HG03280 (cell line): Measurements from ENCODE around the gene NMD3.

Source experiments
- ATAC-seq: cut with Tn5 transposase; IDR thresholded peaks from one replicate; pipeline ENCODE4 v1.9.1; 2021; ENCODE audit warnings: mild to moderate bottlenecking, moderate library complexity; ENCODE audit not compliant: unreplicated experiment

NMD3 gene

GRCh38 chr3:161230621-161231171 lies 9.6 kb downstream of the NMD3 start:
- no peak for ATAC-seq

GRCh38 chr3:161231861-161232260 lies 10.8 kb downstream of the NMD3 start:
- no peak for ATAC-seq

GRCh38 chr3:161233557-161233956 lies 12.4 kb downstream of the NMD3 start:
- no peak for ATAC-seq

GRCh38 chr3:161236240-161236639 lies 15.1 kb downstream of the NMD3 start:
- no peak for ATAC-seq

DNA sequence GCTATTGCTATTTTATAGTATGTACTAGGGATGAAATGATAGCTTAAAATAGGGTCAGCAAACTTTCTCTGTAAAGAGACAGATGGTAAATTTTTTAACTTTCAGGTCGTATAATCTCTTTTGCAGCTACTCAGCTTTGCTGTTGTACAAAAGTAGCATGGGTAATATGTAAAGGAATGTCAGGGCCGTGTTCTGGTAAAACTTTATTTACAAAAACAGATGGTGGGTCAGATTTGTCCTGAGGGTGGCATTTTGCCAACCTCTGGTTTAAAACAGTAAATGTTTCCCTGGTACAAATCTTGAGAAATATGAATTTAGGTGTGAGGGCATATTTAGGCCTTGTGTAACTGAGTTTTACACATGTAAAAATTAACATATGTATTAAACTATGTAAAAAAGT lies 18.6 kb downstream of the NMD3 start:
- no peak for ATAC-seq

- no peak for ATAC-seq
Observed at GRCh38 chr3:161244538-161244937, 23.4 kb downstream of the NMD3 start.

- no peak for ATAC-seq
Observed at GRCh38 chr3:161247049-161247448, 25.9 kb downstream of the NMD3 start.

DNA sequence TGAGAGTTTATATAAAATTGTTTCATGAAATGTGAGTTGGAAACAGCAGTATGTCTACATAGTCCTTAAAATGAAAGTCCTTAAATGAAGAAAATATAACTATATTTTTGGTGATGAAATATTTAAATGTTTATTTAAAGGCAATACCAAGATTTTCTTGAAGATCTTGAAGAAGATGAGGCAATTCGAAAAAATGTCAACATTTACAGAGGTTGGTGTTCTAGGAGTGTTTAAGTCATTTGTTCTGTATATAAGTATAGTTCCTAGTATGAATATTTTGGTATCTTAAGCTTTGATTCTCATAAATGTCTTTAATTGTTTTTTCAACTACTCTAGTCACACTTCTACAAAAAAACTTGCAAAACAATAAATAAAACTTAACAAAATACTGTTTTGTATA lies 29.0 kb downstream of the NMD3 start:
- ATAC-seq = no peak

- ATAC-seq = no peak
Observed at GRCh38 chr3:161251716-161252115, 30.6 kb downstream of the NMD3 start.

DNA sequence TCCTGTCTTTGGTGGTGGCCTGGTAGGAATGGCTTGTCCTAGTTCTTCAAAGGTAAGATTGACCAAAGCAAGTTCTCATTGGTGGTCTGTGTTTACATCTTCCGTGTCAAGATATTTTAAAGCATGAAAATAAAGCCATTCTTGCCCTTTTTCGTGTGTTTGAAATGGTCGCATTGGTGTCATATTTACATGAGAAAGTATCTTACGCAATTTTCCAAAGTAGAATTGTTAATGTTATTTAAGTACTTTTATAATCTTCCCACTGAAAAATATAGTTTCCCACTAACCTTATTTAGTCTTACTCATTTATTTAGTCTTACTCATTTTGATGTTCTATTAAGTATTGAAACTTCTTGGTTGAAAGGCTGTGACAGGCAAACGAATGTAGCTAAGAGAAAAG lies 31.0 kb downstream of the NMD3 start:
- no peak for ATAC-seq

GRCh38 chr3:161253711-161254110 lies 32.6 kb downstream of the NMD3 start:
- ATAC-seq = no peak

GRCh38 chr3:161254861-161255260 lies 33.8 kb downstream of the NMD3 start:
- no peak for ATAC-seq

- ATAC-seq = no peak
Observed at GRCh38 chr3:161263057-161263456, 41.9 kb downstream of the NMD3 start.

- ATAC-seq = no peak
Observed at GRCh38 chr3:161264852-161265251, 43.7 kb downstream of the NMD3 start.

DNA sequence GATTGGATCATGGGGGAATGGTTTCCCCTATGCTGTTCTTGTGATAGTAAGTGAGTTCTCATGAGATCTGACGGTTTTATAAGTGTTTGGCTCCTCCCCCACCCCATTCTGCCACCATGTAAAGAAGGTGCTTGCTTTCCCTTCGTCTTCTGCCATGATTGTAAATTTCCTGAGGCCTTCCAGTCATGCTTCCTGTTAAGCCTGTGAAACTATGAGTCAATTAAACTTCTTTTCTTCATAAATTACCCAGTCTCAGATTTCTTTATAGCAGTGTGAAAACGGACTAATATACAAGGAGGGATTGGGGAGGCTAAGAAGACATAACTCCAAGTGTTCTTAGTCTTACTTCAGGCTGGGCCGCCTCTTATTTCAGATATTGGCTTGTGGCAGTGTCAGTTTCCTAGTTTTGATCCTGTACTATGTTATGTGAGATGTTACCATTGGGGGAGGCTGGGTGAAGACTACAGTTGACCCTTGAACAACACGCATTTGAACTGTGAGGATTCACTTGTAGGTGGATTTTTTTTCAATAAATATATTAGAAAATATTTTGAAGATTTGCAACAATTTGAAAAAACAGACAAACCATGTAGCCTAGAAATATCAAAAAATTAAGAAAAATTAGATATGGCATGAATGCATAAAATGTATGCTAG lies 44.9 kb downstream of the NMD3 start:
- ATAC-seq = no peak

GRCh38 chr3:161266731-161267150 lies 45.6 kb downstream of the NMD3 start:
- ATAC-seq = no peak

- ATAC-seq = no peak
Observed at GRCh38 chr3:161267646-161268045, 46.5 kb downstream of the NMD3 start.

DNA sequence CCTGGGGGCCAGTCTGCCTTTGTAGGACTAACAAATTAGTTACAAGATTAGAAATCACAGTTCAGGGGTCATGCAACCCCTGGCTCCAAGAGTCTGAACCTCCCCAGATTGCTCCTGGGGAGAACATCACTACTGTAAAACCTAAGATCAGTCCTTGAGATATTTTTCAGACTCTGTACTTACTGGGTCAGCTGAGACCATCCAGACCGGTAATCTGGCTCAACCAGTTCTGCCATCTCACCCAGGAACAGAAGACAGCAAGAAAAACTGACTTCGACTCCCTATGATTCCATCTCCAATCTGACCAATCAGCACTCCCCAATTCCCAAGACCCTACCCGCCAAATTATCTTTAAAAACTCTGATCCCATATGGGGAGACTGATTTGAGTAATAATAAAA lies 47.5 kb downstream of the NMD3 start:
- ATAC-seq = no peak

DNA sequence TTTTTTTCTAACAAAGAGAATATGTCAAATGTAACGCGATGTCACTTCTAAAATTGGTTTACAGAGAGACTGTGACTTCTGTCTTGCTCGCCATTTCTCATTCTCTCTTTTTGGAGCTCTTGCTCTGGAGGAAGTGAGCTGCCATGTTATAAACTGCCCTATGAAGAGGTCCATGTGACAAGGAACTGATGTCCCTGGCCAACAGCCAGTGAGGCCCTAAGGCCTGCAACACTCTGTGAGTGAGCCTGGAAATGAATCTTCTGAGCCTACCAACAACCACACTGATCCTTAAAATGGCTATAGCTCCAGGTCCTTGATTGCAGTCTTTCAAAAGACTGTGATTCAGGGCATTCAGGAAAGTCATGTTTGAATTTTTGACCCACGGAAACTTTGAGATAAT lies 49.9 kb downstream of the NMD3 start:
- ATAC-seq = no peak

DNA sequence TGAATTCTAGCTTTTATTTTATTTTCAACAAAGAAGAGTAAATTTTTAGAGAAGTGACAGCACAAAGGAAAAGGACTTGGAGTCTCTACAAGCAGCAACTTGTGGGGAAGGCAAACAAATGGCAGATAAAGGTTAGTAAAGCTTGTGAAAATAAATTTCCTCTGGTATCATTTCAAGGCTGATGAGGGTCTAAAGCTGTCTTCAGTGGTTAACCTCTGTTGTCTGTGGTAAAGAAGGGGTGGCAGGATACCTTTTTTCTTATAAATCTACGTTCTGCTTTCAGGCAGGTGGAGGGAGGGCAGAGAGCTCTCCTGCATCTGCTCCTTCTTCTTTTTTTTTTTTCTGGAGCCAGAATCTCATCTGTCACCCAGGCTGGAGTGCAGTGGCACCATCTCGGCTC lies 50.5 kb downstream of the NMD3 start:
- ATAC-seq = no peak

- ATAC-seq = no peak
Observed at GRCh38 chr3:161272524-161272923, 51.4 kb downstream of the NMD3 start.

DNA sequence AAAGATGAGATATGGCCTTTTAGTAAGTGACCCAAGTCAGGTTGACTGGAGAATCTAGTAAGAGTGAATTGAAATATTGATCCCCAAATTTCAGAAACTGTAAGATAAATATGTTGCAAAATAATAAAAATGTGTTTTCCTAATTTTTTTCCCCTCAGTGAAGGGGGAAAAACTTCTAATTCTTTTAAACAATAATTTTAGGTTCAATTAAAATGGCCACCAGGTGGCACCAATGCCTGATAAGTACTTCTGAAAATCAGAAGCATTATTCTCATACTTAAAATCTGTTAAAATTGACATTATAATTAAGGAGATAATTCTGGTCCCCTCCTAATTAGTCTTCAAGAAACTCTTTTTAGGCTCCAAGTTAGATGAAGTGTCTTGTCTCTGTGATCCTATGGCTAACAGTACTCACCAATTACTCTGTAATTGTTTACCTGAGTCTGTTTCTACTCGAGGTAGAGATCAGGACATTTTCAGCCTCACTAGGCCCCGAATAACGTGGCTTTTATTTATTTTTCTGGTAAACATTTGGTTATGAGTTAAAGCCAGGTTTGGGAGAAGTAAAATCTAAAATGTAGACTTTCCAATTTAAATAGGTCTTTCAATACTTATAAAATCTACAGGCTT lies 52.6 kb downstream of the NMD3 start:
- no peak for ATAC-seq
